MV-4-11 (cell line): ENCODE data around the gene TMEM175.

Experiments used
- DNase-seq: peaks from one replicate; lab custom pipeline; 2025; lab: John Stamatoyannopoulos, UW

The TMEM175 gene

GRCh38 chr4:899556-899906 is 32.7 kb upstream of the TMEM175 start:
- DNase-seq, result no peak

GRCh38 chr4:900073-900472 is 32.2 kb upstream of the TMEM175 start:
- no peak for DNase-seq

GRCh38 chr4:900721-901120 is 31.5 kb upstream of the TMEM175 start:
- no peak for DNase-seq

GRCh38 chr4:901192-901910 is 30.9 kb upstream of the TMEM175 start:
- no peak for DNase-seq

- DNase-seq, result no peak
These were observed 28.9 kb upstream of the TMEM175 start for GRCh38 chr4:903066-904046.

- DNase-seq, result no peak
These were observed 26.5 kb upstream of the TMEM175 start for GRCh38 chr4:905485-906338.

GRCh38 chr4:906339-907102 is 25.7 kb upstream of the TMEM175 start:
- no peak for DNase-seq

- DNase-seq, result no peak
These were observed 25.2 kb upstream of the TMEM175 start for GRCh38 chr4:907103-907400.

- DNase-seq, result no peak
These were observed 24.4 kb upstream of the TMEM175 start for GRCh38 chr4:907691-908425.

DNA sequence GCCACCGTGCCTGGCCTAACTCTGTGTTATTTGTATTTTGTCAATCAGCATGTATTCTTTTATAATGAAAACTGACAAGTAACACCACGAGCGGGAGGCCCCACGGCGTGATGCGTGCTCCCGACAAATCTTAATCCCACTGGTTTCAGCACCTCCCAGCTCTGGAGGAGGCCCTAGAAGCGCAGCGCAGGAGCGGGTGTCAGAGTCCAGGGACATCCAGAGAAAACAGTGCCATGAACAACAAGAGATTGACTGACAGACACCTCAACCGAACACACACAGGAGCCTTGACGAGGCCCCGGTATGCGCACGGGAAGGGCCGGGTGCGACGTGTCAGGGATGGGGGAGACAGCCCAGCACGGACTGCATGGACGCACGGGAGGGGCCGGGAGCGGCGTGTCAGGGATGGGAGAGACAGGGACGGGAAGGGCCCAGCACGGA is 23.1 kb upstream of the TMEM175 start:
- no peak for DNase-seq

DNA sequence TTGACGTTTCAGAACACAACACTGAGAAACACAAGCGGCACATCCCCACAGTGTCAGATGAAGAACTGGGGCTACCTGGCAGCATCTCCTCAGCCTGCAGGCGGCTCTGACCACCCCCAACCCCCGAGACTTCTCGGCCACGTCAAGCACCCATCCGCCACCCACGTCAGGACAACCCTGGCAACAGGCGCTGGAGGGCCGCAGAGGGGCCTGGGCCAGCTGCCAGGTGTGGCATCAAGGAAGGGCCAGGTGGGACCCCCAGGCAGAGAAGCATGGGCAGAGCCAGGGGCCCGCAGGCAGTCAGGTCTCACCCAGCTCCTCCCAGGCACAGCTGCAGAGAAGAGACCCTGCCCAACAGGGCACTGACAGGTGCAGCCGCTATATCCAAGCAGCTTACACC is 22.4 kb upstream of the TMEM175 start:
- DNase-seq, result no peak

DNA sequence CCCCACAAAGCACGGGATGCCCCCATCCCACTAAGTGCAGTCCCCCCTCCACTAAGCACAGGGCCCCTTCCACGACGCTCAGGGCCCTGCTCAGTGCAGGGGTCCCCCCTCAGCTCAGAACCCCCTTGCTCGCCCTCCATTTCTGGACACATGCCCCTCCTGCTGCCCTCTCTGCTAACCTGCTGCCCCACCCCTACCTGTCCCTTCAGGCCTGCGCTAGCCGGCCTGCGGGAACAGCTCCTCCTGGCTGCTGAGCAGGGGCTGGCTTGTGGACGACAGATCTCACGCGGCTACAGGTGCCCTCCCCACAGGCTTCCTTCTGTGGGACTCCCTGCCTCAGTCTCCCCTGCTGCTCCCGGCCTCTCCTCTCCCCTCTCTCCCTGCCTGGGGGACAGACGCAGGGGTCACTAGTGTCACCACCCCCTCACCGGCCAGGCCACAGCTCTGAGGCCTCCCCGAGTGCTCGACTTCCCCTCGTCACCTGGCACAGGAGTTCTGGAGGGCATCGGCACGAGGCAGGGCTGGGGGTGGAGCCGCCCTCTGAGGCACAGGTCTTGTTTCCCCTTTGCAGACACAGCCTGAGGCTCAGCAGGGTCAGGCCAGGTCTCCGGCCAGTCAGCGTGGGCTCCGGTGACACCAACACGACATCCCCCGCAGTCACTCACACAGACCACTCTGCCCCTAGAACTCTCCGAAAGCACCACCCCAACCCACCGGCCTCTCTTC is 21.7 kb upstream of the TMEM175 start:
- no peak for DNase-seq

- no peak for DNase-seq
These were observed 21.0 kb upstream of the TMEM175 start for GRCh38 chr4:911221-911751.

DNA sequence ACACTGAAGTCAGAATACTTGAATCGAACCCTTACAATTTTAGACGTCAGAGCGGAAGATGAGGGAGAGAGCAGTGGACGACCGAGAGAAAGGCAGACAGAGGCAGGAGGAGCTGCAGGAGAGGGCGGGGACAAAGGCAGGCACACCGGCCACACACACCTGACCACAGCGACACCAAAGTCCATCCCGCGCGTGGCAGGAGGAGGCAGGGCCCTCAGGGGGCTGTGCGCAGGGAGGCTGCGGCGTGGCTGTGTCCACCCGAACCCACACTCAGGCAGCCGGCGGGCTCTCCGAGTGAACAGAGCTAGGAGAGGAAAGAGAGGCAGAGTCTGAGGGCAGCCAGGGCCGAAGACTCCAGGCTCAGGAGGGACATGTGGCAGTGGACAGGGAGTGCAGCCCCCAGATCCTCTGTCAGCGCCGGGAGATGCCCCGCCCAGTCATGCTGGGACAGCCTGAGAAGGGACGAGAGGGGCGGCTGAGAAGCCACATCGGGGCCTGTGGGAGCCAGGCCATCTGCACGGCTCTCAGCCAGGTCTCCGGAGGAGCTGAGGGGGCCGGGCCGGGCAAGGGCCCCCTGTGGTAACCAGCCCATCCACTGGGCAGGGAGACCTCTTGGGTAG is 20.3 kb upstream of the TMEM175 start:
- no peak for DNase-seq

GRCh38 chr4:912548-913279 is 19.5 kb upstream of the TMEM175 start:
- DNase-seq, result no peak

GRCh38 chr4:913280-913618 is 19.0 kb upstream of the TMEM175 start:
- no peak for DNase-seq

- no peak for DNase-seq
These were observed 17.7 kb upstream of the TMEM175 start for GRCh38 chr4:914531-914930.

- peak; percentile 88 for DNase-seq
These were observed 17.2 kb upstream of the TMEM175 start for GRCh38 chr4:915041-915474.

DNA sequence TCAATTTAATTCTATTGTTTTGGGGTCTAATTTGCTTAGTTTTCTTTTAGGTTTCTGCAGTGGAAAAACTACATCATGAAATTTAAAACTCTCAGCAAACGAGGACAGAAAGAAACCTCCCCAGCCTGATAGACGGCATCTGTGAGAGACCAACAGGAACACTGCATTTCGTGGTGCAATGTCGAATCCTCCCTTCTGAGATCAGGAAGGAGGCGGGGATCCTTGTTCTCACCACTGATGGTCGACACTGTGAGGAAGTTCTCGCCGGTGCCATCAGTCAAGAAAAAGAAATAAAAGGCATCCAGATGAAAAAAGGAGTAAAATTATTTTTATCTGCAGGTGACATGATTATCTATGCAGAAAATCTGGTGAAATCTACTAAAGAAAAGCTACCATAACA is 16.7 kb upstream of the TMEM175 start:
- DNase-seq, result peak; percentile 79
